HG02642 (cell line): ENCODE measurements around the gene TXNDC16.
"Not testable (repeated sequence)": the region's sequence is repeated elsewhere in the genome, so short reads cannot be mapped to it uniquely, and the experiment has no call there.

Source experiments
- ATAC-seq: cut with Tn5 transposase; IDR thresholded peaks from one replicate; pipeline ENCODE4 v1.9.1; 2021; ENCODE audit warnings: mild to moderate bottlenecking; ENCODE audit not compliant: unreplicated experiment, poor library complexity

The TXNDC16 gene, protein sequence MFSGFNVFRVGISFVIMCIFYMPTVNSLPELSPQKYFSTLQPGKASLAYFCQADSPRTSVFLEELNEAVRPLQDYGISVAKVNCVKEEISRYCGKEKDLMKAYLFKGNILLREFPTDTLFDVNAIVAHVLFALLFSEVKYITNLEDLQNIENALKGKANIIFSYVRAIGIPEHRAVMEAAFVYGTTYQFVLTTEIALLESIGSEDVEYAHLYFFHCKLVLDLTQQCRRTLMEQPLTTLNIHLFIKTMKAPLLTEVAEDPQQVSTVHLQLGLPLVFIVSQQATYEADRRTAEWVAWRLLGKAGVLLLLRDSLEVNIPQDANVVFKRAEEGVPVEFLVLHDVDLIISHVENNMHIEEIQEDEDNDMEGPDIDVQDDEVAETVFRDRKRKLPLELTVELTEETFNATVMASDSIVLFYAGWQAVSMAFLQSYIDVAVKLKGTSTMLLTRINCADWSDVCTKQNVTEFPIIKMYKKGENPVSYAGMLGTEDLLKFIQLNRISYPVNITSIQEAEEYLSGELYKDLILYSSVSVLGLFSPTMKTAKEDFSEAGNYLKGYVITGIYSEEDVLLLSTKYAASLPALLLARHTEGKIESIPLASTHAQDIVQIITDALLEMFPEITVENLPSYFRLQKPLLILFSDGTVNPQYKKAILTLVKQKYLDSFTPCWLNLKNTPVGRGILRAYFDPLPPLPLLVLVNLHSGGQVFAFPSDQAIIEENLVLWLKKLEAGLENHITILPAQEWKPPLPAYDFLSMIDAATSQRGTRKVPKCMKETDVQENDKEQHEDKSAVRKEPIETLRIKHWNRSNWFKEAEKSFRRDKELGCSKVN

DNA sequence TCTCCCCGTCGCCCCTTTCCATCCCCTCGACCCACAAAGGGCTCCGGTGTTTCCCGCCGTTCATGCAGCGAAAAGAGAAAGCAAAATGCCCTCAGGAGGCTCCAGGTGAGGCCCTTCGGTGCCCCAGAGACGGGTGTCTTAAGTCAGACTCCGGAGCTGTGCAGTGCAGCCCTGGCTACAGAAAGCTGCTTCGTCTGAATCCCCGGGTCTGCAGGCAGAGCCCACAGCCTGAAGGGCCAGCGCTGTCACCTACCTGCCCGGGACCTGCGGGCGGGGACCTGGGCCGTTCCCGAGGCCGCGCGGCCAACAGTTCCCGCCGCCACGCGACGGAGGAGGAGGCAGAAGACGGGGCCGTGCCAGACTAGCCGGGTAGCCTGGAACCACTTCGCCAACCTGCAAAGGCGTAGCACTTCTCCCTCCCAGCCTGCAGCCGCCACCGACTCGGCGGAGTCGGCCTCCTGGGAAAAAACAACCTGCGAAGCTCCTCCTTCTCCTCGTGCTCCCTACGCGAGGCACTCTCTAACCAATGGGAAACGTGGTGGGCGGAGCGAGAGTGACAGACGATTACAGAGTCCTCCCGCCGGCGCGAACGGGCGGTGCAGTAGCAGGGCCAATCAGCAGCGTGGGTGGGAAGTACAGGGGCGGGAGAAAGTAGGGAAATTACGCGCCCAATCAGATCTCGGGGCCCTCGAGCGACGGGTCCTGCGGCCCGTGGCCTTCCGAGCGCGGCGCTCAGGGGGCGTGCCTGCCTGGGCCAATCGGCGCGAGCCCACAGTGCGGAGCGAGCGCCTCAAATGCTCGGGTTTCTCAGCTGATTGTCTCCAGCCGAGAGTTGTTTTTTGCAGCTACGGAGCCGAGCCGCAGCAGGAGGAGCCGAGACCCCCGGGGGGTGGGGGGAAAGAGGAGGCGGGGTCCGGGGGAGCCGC is at the start of gene TXNDC16, which contains the start of gene GPR137C:
Gene TXNDC16 (minus strand): TSS at position 443 of the 926 bp plus-strand sequence. CDS start 8,948 bp downstream, outside the sequence.
Gene GPR137C (plus strand): TSS at position 774 of the 926 bp plus-strand sequence. CDS start 312 bp downstream, outside the sequence.
- peak; percentile 94 for ATAC-seq

DNA sequence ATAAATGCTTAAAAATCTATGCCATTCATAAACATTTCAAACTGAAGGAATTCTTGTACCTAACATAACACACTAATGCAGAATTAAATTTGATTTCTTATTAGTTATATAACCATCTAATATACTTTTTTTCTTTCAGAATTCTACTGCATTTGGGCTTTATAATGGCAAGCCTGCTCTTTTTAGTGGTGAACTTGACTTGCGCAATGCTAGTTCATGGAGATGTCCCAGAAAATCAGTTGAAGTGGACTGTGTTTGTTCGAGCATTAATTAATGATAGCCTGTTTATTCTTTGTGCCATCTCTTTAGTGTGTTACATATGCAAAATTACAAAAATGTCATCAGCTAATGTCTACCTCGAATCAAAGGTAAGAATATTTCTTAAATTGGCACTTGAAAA is 47.7 kb upstream of the TXNDC16 start:
- no peak for ATAC-seq

DNA sequence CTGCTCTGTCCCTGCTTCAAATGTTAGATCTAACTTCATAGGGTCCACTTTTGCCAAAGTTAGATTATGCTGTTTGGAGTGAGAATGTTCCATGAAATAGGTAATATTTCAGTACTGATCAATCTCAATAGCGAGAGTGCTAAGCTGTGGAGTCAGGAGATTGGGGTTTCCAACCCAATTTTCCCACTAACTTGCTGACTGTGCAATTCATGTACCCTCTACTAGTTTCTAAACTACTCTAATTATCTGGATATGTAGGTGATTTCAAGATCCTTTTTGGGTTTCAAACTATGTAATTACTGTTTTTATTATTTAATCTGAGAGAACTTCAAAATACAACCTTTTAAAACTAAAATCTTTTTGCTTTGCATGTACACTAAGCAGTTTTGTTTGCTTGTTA is 46.3 kb upstream of the TXNDC16 start:
- no peak for ATAC-seq

DNA sequence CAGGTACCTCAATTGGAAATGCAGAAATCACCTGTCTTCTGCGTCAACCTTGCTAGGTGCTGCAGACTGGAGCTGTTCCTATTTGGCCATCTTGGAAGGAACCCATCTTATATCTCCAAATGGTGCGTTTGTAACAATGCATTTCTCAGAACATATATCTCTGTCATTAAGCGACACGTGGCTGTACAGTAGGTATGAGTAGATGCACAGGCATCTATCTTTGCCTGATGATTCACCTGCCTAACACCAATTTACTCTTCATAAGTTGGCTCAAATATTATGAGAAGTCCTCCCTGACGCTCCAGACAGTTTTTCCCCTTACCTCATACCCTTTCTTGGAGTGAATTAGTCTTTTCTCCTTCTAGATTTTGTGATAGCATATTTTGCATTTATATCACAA is 44.6 kb upstream of the TXNDC16 start:
- ATAC-seq, result no peak

DNA sequence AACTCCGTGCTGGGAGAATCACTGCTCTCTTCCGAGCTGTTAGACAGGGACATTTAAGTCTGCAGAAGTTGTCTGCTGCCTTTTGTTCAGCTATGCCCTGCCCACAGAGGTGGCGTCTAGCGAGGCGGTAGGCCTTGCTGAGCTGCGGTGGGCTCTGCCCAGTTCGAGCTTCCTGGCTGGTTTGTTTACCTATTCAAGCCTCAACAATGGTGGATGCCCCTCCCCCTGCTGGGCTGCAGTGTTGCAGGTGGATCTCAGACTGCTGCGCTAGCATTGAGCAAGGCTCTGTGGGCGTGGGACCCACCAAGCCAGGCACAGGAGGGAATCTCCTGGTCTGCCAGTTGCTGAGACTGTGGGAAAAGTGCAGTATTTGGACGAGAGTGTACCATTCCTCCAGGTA is 44.0 kb upstream of the TXNDC16 start:
- no peak for ATAC-seq

DNA sequence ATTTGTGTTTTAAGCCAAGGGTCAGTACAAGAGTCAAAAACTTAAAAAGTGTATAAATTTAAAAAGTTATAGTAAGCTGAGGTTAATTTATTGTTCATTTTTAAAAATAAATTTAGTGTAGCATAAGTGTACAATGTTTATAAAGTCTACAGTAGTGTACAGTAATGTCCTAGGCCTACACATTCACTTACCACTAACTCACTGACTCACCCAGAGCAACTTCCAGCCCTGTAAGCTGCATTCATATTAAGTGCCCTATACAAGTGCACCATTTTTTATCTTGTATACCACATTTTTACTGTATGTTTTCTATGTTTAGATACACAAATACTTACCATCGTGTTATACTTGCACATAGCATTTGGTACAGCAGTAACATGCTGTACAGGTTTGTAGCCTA is 38.0 kb upstream of the TXNDC16 start:
- no peak for ATAC-seq

DNA sequence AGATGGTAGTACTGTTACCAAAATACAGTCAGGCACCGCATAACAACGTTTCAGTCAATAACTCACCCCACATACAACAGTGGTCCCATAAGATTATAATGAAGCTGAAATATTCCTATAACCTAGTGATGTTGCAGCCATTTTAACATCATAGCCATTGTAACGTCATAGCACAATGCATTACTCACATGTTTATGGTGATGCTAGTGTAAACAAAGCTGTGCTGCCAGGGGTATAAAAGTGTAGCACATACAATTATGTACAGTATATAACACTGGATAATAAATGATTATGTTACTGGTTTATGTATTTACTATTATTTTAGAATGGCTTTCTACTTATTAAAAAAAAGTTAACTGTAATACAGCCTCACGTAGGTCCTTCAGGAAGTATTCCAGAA is 37.3 kb upstream of the TXNDC16 start:
- ATAC-seq, result no peak

DNA sequence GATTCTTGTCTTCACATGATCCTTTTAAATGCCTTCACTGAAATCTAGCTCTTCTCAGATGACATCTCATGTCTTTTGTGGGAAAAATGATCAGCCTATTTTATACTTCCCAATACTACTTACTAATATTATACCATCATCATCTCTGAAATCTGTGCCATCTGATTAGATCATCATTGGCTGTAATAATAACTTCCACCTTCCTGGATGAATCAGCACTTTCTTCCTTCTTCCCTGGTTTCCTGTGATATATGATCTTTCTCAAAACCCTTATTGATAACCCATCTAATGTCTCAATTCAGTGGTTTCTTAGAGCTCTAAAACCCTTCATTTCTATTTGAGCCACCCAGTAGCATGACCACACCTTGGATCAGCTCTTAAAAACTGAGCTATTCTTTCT is 31.2 kb upstream of the TXNDC16 start:
- no peak for ATAC-seq

DNA sequence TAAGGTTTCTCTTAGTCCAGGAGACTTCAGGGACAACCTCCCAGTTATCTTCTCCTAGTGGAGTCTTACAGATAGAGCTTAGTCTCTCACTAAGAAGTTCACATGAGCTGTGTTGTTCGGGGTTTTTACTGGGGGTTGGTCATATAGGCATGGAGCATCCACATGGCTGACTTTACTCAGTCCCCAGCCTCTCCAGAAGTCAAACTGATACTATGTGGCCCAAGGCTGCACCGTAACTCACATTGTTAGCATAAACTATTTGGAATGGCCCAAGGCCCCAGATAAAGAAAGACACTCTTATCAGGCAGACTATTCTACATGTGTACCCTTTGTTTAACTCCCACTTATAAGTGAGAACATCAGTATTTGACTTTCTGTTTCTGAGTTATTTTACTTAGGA is 23.6 kb upstream of the TXNDC16 start:
- no peak for ATAC-seq

DNA sequence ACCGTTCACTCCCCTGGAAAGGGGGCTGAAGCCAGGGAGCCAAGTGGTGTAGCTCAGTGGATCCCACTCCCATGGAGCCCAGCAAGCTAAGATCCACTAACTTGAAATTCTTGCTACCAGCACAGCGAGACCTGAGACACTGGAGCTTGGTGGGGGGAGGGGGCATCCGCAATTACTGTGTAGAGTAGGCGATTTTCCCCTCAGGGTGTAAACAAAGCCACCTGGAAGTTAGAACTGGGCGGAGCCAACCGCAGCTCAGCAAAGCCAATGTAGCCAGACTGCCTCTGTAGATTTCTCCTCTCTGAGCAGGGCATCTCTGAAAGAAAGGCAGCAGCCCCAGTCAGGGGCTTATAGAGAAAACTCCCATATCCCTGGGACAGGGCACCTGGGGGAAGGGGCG is 16.1 kb upstream of the TXNDC16 start:
- ATAC-seq, result not testable (repeated sequence)

DNA sequence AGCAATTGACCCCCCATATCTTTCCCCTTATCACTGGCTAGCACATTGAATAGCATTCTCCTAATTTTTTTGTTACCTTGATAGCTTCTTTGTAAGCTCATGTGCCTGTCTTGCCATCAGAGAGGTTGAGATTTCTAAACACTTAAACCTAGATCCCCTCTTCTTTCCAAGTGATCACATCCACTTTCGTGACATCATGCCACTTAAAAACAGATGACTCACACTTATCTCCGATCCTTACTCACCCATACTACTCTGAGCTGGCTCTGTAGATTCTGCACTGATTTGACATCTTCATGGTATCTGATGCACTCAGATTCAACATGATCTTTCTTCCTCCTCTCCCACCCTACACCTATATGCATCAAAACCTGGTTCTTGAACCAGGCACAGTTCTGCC is 10.8 kb upstream of the TXNDC16 start:
- no peak for ATAC-seq

DNA sequence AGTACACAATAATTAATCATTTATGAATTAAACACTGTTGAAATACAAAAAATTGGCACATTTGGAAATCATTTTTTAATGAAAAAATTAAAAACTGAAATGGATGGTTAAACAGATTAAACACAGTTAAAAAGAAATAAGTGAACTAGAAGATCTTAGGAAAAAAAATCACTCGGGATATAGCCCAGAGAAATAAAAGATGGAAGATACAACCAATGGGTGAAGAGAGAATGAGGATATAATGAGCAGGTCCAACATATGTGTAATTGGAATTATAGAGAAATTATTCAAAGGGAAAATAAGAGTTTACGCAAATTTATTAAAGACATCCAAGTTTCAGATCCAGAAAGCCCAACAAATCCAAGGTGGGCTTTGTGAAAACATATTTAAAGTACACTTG is 6.4 kb upstream of the TXNDC16 start:
- ATAC-seq, result no peak

DNA sequence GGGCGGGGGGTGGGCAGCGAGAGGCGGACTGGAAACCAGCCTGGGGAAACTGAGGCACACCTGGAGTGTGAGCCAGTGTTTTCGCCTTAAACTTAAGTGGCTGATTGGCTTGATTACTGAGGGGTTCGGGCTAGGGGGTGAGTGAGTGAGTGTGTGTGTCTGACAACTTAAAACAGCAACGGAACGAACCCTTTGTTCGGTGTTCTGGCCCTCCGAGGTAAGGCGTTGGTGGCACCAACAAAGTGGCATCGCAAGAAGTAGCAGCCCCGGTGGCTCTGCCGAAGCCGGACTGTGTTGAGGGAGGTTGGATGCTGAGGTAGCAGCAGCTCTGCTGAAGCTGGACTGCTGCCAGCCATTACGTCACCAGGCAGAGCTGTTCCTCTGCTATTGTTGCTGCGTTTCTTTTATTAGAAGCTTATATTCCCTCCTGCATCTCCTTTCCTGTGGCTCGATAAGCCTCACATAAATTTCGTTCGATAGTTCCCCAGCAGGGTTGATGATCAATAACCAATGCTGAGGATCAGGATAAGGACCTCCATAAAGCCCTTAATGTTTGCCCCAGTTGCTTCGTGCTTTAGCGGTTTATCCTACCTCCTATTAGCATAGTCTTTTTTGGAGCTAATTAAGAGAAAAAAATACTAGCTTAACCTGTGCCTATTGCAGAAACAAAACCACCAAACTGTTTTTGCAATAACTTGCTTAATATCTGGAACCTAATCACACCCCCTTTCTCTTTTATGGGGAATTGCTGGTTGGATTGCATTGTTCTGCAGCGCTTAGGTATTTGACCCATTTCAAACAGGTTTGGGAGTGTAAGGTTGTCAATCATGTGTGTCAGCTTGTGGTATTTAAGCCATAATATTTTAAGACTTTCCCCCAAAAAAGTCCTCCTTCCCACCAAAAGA is 1.6 kb upstream of the TXNDC16 start:
- no peak for ATAC-seq

DNA sequence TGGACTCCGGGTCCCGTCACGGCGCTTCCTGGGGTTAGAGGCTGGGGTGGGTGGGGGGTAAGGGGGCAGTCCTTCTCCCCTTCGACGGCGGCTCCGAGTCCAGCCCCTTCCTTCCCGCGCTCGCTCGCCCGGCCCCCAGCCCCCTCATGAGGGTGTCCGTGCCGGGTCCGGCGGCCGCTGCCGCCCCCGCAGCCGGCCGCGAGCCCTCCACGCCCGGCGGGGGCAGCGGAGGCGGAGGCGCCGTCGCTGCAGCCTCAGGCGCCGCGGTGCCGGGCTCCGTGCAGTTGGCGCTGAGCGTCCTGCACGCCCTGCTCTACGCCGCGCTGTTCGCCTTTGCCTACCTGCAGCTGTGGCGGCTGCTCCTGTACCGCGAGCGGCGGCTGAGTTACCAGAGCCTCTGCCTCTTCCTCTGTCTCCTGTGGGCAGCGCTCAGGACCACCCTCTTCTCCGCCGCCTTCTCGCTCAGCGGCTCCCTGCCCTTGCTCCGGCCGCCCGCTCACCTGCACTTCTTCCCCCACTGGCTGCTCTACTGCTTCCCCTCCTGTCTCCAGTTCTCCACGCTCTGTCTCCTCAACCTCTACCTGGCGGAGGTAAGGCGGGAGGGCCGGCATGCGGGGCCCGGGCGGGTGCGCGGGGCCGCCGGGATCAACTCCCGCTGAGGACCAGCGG is 831 bp upstream of the TXNDC16 start:
- ATAC-seq, result peak; percentile 28

DNA sequence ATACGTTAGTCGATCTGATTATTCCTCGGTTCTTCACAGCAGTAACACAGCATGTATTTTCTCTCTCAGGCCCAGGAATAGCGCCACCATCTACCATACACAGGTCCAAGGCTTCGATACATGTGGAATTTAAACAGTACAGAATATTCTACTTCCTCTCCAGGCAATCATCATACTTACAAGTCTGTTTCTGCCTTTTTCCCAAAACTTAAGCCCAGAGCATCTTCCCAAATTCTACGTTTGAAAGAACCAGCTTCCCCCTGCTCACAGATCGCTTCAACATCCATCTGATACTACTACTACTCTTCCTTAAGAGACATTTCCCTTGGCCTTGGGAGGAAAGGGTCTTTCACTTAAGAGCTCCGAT is 626 bp downstream of the TXNDC16 start:
- no peak for ATAC-seq

DNA sequence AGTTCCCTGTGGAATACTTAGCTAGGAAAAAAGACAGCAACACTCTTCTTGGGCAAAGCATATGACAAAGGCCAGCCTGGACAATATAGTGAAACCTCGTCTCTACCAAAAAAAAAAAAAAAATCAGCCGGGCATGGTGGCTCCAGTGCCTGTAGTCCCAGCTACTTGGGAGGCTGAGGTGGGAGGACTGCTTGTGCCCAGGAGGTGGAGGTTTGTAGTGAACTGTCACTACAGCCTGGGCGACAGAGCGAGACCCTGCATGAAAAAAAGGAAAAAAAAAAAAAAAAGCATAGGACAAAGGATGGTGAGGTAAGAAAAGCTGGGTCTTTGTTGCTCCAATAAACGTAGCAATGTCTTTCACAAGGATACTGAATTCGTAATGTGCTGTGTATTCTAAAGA is 1.1 kb downstream of the TXNDC16 start:
- no peak for ATAC-seq

DNA sequence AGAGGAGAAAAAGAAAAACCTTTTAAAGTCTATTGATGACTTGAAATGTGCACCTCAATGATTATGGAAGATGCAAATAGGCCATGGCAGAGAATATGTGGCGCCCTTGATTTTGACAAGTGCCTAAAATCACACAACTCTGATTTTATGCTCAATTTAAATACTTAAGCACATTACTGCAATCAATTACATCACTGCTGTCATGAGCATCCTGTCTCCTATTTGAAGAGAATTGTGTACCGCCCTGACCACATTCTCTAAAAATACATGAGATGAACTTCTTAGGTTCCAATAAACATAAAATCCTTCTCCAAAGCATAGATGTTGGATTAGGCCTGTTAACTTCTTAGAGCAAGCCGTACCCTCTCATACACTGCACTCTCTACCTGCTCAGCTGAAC is 1.6 kb downstream of the TXNDC16 start:
- ATAC-seq, result no peak

DNA sequence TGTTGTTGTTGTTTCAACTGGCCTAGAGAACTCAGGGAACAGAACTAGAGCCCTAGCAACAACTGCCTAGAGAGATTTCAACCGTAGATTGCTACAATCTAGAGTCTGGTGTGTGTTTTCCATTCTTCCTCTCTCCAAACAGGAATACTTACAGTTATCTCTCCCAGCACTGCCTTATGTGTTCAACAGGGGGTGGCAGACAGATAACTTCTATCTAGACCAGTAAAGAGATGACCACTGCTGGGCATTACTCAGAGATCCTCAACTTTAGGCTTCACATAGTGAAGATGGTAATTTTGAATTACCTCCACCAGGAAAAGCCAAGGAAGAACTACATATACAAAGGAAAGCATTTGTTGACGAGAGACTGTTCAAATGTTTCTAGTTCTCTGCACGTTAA is 4.8 kb downstream of the TXNDC16 start:
- no peak for ATAC-seq

DNA sequence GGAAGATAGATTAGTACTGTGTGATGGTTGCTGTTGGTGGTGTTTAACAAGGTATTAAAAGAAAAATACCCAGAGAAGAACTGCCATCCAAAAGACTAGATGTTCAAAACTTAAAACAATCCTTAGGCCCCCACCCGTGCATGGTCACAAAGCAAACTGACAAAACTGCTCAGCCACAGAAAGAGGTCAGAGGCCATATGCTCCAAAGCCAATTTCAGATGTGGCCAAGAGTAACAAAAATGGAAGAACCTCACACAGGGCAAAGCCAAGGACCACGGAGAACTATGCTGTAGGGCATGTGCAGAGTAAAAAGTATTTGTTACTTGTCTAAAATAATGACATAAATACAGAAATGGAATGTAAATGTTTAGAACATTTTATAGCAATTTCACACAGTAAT is 5.3 kb downstream of the TXNDC16 start:
- ATAC-seq, result no peak
